Gastroesophageal sphincter (tissue), 4 donors: Measurements from ENCODE around the gene NME7. TPM values are rescaled to one million over a fixed set of nuclear protein-coding genes. Genes with fewer than 3 reads are reported as not detected.

Experiments
- ATAC-seq: fragments of 150-250 bp; one replicate; pipeline ENCODE4 v1.9.1; 2016; ENCODE audit warnings: mild to moderate bottlenecking, moderate library complexity
- H3K27ac ChIP-seq, 4 donors: fragments of 200-600 bp; sonication (generic) in 3 of 4; 1 replicate in 3 of 4; 2 replicates in 1 of 4; pipeline ENCODE4 v1.5.1; 2016 to 2019
- H3K27me3 ChIP-seq: fragments of 200-600 bp; sonication (generic); one replicate; pipeline ENCODE4 v1.5.1; 2019
- H3K36me3 ChIP-seq, 2 donors: fragments of 200-600 bp; sonication (generic); one replicate each; pipeline ENCODE4 v1.5.1; 2019; ENCODE audit warnings: control low read depth in 1 of 2
- H3K4me1 ChIP-seq, 3 donors: fragments of 200-600 bp; sonication (generic); 1 replicate in 2 of 3; 2 replicates in 1 of 3; pipeline ENCODE4 v1.5.1; 2016 to 2019; ENCODE audit warnings: control low read depth in 2 of 3
- H3K4me3 ChIP-seq, 2 donors: fragments of 200-600 bp; sonication (generic); one replicate each; pipeline ENCODE4 v1.5.1; 2019; ENCODE audit warnings: mild to moderate bottlenecking in 1 of 2, moderate library complexity in 1 of 2
- H3K9me3 ChIP-seq, 3 donors: fragments of 200-600 bp; sonication (generic); one replicate each; pipeline ENCODE4 v1.5.1; 2017 to 2019; ENCODE audit warnings: control low read depth in 2 of 3
- EP300 ChIP-seq: sonication (generic); formaldehyde crosslinking; IDR thresholded peaks from one replicate; pipeline ENCODE4 v1.6.1; 2017; ENCODE audit warnings: antibody characterized with exemption, mild to moderate bottlenecking
- POLR2A ChIP-seq, 2 donors: fragments of 450-650 bp; IDR thresholded peaks; one replicate each; pipeline ENCODE4 v1.6.1; 2017; ENCODE audit warnings: antibody characterized with exemption in 2 of 2, mild to moderate bottlenecking in 2 of 2, moderate library complexity in 1 of 2
- POLR2AphosphoS5 ChIP-seq: sonication (generic); formaldehyde crosslinking; IDR thresholded peaks from one replicate; pipeline ENCODE4 v1.6.1; 2017; ENCODE audit warnings: antibody characterized with exemption
- WGBS, 2 donors: methylation state at CpG; one replicate each; pipeline ENCODE4 v1.1.5; 2018; ENCODE audit warnings: low coverage in 1 of 2; 5-methylcytosine and 5-hydroxymethylcytosine counted together
- total RNA-seq, 4 donors: library from RNA; depleted of rRNA; stranded (reverse); fragments of >200 nt; gene quantifications; one replicate each; pipeline ENCODE4 v1.1.0, GENCODE V29; 2016
- TF ChIP-seq, protein P1 (sequence below), 4 experiments: fragments of 200-600 bp in 2 of 4; fragments of 450-650 bp in 2 of 4; sonication (generic) in 1 of 4; IDR thresholded peaks; one replicate each; pipeline ENCODE4 v1.5.1; 2017 to 2019; ENCODE audit warnings: antibody characterized with exemption in 4 of 4, mild to moderate bottlenecking in 2 of 4, moderate library complexity in 2 of 4

The NME7 gene
- total RNA-seq, 4 donors from 2014 or later = 10.6 to 24.7 (median 14.5) TPM

- no peak for ATAC-seq
- Histone ChIP-seq H3K9me3 (no peaks in the 10 kb centered on the region), H3K27me3 (no peaks in the 10 kb centered on the region), H3K4me3 (no peak overlapping the region), H3K36me3 (no peaks in the 10 kb centered on the region), H3K27ac (no peak overlapping the region), H3K4me1 (no peaks in the 10 kb centered on the region)
- no peak for TF ChIP-seq POLR2A (IDR thresholded peaks at IDR 0.05)
- TF ChIP-seq EP300 = no peak
- TF ChIP-seq, protein P1, sequence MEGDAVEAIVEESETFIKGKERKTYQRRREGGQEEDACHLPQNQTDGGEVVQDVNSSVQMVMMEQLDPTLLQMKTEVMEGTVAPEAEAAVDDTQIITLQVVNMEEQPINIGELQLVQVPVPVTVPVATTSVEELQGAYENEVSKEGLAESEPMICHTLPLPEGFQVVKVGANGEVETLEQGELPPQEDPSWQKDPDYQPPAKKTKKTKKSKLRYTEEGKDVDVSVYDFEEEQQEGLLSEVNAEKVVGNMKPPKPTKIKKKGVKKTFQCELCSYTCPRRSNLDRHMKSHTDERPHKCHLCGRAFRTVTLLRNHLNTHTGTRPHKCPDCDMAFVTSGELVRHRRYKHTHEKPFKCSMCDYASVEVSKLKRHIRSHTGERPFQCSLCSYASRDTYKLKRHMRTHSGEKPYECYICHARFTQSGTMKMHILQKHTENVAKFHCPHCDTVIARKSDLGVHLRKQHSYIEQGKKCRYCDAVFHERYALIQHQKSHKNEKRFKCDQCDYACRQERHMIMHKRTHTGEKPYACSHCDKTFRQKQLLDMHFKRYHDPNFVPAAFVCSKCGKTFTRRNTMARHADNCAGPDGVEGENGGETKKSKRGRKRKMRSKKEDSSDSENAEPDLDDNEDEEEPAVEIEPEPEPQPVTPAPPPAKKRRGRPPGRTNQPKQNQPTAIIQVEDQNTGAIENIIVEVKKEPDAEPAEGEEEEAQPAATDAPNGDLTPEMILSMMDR (IDR thresholded peaks at IDR 0.05) = no peak
- no peak for TF ChIP-seq POLR2AphosphoS5
- 72 to 90% methylated on average over 3 to 5 of the region's 5 CpGs for WGBS, 2 donors
Observed at GRCh38 chr1:169148472-169149252, 218.9 kb downstream of the NME7 start.

GRCh38 chr1:169146576-169147214 lies 220.9 kb downstream of the NME7 start:
- no peak overlapping the region for H3K4me3 ChIP-seq
- no peak overlapping the region for H3K27ac ChIP-seq
- H3K9me3 ChIP-seq = no peaks in the 10 kb centered on the region
- no peaks in the 10 kb centered on the region for H3K36me3 ChIP-seq
- ATAC-seq = no peak
- TF ChIP-seq POLR2A (IDR thresholded peaks at IDR 0.05) (no peak), POLR2AphosphoS5 (no peak), EP300 (no peak)
- TF ChIP-seq, protein P1 (IDR thresholded peaks at IDR 0.05) = no peak
- no peaks in the 10 kb centered on the region for H3K27me3 ChIP-seq
- H3K4me1 ChIP-seq = no peaks in the 10 kb centered on the region
- 89 to 100% methylated on average over 1 of the region's 1 CpG for WGBS, 2 donors

DNA sequence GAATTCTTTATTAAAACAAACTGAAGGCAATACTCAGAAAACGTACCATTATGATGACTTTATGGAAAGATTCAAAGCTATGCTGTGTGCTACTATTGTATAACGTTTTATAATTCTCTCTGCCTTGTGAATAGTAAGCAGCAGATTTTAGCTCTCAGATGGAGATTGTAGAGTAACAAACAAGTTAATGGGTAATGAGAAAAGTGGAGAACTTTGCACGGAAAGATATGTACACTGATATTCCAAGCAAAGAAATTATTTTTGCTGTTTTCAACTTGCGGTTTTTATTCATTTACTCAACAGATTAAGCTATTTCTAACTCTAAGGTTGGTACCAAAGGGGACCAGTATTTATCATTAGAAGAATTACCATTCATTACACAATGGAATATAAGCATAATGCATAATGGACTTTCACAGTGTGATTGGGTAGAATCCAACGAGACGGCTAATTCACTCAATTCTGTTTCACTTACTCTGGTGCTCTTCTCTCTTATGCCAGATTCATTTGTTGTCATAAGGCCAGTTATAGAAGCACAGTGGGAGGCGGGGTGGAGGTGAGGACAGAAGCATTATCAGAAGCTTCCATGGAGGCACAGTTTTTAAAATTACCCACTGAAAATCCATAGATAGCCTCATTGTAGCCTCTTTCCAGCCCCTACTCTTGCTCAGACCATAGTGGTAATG lies 222.5 kb downstream of the NME7 start:
- no peaks in the 10 kb centered on the region for H3K4me1 ChIP-seq
- no peaks in the 10 kb centered on the region for H3K36me3 ChIP-seq
- no peak overlapping the region for H3K27ac ChIP-seq
- ATAC-seq = no peak
- H3K27me3 ChIP-seq = no peaks in the 10 kb centered on the region
- TF ChIP-seq POLR2AphosphoS5 = no peak
- TF ChIP-seq, protein P1 (IDR thresholded peaks at IDR 0.05) = no peak
- TF ChIP-seq POLR2A (IDR thresholded peaks at IDR 0.05) = no peak
- no peak for TF ChIP-seq EP300
- 84 to 87% methylated on average over 6 to 7 of the region's 7 CpGs for WGBS, 2 donors
- H3K9me3 ChIP-seq = no peaks in the 10 kb centered on the region
- no peak overlapping the region for H3K4me3 ChIP-seq

- no peak for ATAC-seq
- H3K27ac ChIP-seq = no peak overlapping the region
- H3K36me3 ChIP-seq = no peaks in the 10 kb centered on the region
- TF ChIP-seq POLR2A (IDR thresholded peaks at IDR 0.05) = no peak
- H3K27me3 ChIP-seq = no peaks in the 10 kb centered on the region
- H3K9me3 ChIP-seq = no peaks in the 10 kb centered on the region
- no peak overlapping the region for H3K4me3 ChIP-seq
- H3K4me1 ChIP-seq = no peaks in the 10 kb centered on the region
Observed at GRCh38 chr1:169143984-169144383, 223.6 kb downstream of the NME7 start.

- H3K27ac ChIP-seq = no peak overlapping the region
- no peaks in the 10 kb centered on the region for H3K27me3 ChIP-seq
- no peak overlapping the region for H3K4me3 ChIP-seq
- TF ChIP-seq EP300 (no peak), POLR2AphosphoS5 (no peak), POLR2A (IDR thresholded peaks at IDR 0.05) (no peak)
- TF ChIP-seq, protein P1 (IDR thresholded peaks at IDR 0.05) = no peak
- ATAC-seq = no peak
- no peaks in the 10 kb centered on the region for H3K36me3 ChIP-seq
- H3K4me1 ChIP-seq = no peaks in the 10 kb centered on the region
- no peaks in the 10 kb centered on the region for H3K9me3 ChIP-seq
- 84 to 90% methylated on average over 3 of the region's 3 CpGs for WGBS, 2 donors
Observed at GRCh38 chr1:169143346-169143745, 224.3 kb downstream of the NME7 start.
